ENCODE measurements around the gene DIS3L2. TPM values are rescaled to one million over a fixed set of nuclear protein-coding genes. Genes with fewer than 3 reads are reported as not detected.

Gene DIS3L2
- total RNA-seq, 1 experiment from 2014 or later: 28.5 TPM

DNA sequence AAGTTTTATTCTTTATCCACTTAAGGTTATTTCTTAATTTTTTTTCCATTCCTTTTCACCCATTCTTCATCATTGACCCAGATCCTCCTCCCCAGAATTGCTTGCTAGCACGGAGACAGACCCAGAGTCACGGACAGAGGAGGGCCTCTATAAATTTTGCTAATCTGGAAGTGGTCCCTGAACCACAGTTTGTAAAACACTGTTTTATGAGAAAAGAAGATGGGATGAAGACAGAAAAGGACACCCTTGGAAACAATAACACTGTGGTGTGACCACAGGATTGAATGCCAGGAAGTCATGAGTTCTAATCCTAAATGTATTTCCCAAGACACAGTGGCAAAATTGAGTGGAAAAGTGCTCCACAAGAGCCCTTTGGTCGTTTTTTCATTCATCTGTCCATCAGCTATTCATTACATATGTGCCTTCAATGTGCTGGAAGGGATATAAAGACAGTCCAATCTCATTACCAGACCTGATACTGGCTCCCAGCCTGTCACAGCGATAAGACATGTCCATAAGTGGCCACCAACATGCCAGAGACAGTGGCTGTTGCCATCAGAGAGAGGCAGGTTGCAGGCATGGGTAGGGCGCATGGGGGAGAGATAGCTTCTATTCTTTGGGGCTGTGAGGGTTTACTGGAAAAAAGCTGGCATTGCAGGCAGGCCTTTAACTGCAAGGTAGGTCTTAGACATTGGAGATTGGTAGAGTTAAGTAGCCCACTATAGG lies 241.8 kb downstream of the DIS3L2 start:
- ATAC-seq (no peak), DNase-seq (ENCODE audit: low spot score) (no peak)
- no peak overlapping the region for H3K4me3 Mint-ChIP-seq
- H3K4me1 Mint-ChIP-seq: peaks cover 22% of the 10 kb centered on the region
- H3K27me3 Mint-ChIP-seq (ENCODE audit: low read depth): no peaks in the 10 kb centered on the region
- ChIA-PET CTCF (no interaction called here), POLR2A (no interaction called here)
- no peak overlapping the region for H3K27ac Mint-ChIP-seq
- no peaks in the 10 kb centered on the region for H3K36me3 Mint-ChIP-seq
- no peak for TF ChIP-seq CREM (CRISPR knock-in tag; IDR thresholded peaks at IDR 0.05)
- TF ChIP-seq PRRX2 (CRISPR knock-in tag; IDR thresholded peaks at IDR 0.05): no peak
- TF ChIP-seq USF1 (CRISPR knock-in tag; IDR thresholded peaks at IDR 0.05): no peak
- TF ChIP-seq, protein P1, sequence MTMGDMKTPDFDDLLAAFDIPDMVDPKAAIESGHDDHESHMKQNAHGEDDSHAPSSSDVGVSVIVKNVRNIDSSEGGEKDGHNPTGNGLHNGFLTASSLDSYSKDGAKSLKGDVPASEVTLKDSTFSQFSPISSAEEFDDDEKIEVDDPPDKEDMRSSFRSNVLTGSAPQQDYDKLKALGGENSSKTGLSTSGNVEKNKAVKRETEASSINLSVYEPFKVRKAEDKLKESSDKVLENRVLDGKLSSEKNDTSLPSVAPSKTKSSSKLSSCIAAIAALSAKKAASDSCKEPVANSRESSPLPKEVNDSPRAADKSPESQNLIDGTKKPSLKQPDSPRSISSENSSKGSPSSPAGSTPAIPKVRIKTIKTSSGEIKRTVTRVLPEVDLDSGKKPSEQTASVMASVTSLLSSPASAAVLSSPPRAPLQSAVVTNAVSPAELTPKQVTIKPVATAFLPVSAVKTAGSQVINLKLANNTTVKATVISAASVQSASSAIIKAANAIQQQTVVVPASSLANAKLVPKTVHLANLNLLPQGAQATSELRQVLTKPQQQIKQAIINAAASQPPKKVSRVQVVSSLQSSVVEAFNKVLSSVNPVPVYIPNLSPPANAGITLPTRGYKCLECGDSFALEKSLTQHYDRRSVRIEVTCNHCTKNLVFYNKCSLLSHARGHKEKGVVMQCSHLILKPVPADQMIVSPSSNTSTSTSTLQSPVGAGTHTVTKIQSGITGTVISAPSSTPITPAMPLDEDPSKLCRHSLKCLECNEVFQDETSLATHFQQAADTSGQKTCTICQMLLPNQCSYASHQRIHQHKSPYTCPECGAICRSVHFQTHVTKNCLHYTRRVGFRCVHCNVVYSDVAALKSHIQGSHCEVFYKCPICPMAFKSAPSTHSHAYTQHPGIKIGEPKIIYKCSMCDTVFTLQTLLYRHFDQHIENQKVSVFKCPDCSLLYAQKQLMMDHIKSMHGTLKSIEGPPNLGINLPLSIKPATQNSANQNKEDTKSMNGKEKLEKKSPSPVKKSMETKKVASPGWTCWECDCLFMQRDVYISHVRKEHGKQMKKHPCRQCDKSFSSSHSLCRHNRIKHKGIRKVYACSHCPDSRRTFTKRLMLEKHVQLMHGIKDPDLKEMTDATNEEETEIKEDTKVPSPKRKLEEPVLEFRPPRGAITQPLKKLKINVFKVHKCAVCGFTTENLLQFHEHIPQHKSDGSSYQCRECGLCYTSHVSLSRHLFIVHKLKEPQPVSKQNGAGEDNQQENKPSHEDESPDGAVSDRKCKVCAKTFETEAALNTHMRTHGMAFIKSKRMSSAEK (CRISPR knock-in tag; IDR thresholded peaks at IDR 0.05; ENCODE audit: borderline replicate concordance): no peak
- TF ChIP-seq, protein P2, sequence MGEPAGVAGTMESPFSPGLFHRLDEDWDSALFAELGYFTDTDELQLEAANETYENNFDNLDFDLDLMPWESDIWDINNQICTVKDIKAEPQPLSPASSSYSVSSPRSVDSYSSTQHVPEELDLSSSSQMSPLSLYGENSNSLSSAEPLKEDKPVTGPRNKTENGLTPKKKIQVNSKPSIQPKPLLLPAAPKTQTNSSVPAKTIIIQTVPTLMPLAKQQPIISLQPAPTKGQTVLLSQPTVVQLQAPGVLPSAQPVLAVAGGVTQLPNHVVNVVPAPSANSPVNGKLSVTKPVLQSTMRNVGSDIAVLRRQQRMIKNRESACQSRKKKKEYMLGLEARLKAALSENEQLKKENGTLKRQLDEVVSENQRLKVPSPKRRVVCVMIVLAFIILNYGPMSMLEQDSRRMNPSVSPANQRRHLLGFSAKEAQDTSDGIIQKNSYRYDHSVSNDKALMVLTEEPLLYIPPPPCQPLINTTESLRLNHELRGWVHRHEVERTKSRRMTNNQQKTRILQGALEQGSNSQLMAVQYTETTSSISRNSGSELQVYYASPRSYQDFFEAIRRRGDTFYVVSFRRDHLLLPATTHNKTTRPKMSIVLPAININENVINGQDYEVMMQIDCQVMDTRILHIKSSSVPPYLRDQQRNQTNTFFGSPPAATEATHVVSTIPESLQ (CRISPR knock-in tag; IDR thresholded peaks at IDR 0.05): no peak
- TF ChIP-seq JUN (CRISPR knock-in tag; IDR thresholded peaks at IDR 0.05): no peak
- no peak for TF ChIP-seq GTF2I (CRISPR knock-in tag; conservative IDR thresholded peaks at IDR 0.05)
- no peak for TF ChIP-seq EMX1 (CRISPR knock-in tag; IDR thresholded peaks at IDR 0.05)
- TF ChIP-seq E2F1 (CRISPR knock-in tag; IDR thresholded peaks at IDR 0.05): no peak
- no peaks in the 10 kb centered on the region for H3K9me3 Mint-ChIP-seq

DNA sequence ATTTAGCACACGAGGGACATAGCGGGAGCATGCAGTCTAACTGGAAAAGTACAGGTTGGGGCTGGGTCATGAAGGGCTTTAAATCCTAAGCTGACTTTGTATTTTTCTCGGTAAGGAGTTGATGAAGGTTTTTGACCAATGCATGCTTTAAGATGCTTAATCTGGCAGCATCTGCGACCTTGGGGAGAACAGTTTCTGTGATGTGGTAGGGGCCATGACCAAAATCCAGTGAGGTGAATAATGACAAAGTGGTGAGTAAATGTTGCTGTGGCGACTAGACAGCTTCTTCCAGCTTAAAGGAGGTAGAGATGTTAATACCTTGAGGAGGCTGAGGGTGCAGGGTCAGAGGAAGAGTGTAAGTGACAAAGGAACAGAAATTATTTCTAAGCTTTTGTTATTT lies 242.4 kb downstream of the DIS3L2 start:
- Mint-ChIP-seq H3K36me3 (no peaks in the 10 kb centered on the region), H3K27me3 (ENCODE audit: low read depth) (no peaks in the 10 kb centered on the region), H3K4me1 (peaks cover 19% of the 10 kb centered on the region), H3K9me3 (no peaks in the 10 kb centered on the region), H3K4me3 (no peak overlapping the region), H3K27ac (no peak overlapping the region)
- no peak for DNase-seq (ENCODE audit: low spot score)
- ATAC-seq: no peak
- CTCF ChIA-PET: no interaction called here
- POLR2A ChIA-PET: no interaction called here
- TF ChIP-seq NFATC4 (CRISPR knock-in tag; IDR thresholded peaks at IDR 0.05): no peak
- TF ChIP-seq ZNF121 (CRISPR knock-in tag; IDR thresholded peaks at IDR 0.05): no peak
- no peak for TF ChIP-seq GABPB1 (CRISPR knock-in tag; IDR thresholded peaks at IDR 0.05)
- TF ChIP-seq RELA (CRISPR knock-in tag; IDR thresholded peaks at IDR 0.05; ENCODE audit: borderline replicate concordance): no peak
- TF ChIP-seq, protein P3, sequence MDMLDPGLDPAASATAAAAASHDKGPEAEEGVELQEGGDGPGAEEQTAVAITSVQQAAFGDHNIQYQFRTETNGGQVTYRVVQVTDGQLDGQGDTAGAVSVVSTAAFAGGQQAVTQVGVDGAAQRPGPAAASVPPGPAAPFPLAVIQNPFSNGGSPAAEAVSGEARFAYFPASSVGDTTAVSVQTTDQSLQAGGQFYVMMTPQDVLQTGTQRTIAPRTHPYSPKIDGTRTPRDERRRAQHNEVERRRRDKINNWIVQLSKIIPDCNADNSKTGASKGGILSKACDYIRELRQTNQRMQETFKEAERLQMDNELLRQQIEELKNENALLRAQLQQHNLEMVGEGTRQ (CRISPR knock-in tag; IDR thresholded peaks at IDR 0.05): no peak
- TF ChIP-seq PRDM15 (CRISPR knock-in tag; IDR thresholded peaks at IDR 0.05): no peak
- TF ChIP-seq, protein P4, sequence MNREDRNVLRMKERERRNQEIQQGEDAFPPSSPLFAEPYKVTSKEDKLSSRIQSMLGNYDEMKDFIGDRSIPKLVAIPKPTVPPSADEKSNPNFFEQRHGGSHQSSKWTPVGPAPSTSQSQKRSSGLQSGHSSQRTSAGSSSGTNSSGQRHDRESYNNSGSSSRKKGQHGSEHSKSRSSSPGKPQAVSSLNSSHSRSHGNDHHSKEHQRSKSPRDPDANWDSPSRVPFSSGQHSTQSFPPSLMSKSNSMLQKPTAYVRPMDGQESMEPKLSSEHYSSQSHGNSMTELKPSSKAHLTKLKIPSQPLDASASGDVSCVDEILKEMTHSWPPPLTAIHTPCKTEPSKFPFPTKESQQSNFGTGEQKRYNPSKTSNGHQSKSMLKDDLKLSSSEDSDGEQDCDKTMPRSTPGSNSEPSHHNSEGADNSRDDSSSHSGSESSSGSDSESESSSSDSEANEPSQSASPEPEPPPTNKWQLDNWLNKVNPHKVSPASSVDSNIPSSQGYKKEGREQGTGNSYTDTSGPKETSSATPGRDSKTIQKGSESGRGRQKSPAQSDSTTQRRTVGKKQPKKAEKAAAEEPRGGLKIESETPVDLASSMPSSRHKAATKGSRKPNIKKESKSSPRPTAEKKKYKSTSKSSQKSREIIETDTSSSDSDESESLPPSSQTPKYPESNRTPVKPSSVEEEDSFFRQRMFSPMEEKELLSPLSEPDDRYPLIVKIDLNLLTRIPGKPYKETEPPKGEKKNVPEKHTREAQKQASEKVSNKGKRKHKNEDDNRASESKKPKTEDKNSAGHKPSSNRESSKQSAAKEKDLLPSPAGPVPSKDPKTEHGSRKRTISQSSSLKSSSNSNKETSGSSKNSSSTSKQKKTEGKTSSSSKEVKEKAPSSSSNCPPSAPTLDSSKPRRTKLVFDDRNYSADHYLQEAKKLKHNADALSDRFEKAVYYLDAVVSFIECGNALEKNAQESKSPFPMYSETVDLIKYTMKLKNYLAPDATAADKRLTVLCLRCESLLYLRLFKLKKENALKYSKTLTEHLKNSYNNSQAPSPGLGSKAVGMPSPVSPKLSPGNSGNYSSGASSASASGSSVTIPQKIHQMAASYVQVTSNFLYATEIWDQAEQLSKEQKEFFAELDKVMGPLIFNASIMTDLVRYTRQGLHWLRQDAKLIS (CRISPR knock-in tag; IDR thresholded peaks at IDR 0.05; ENCODE audit: borderline replicate concordance): no peak
- TF ChIP-seq JAZF1 (CRISPR knock-in tag; IDR thresholded peaks at IDR 0.05): no peak

Data from WTC11 (cell line).